H7 (cell line): ENCODE data around the gene MYMX. TPM values are rescaled to one million over a fixed set of nuclear protein-coding genes. Genes with fewer than 3 reads are reported as not detected.

ENCODE experiments used
- DNase-seq: peaks from one replicate; pipeline ENCODE4 v3.0.0; 2012
- H3K27me3 ChIP-seq: 2 replicates; pipeline ENCODE4 v1.6.0; 2011; ENCODE audit warnings: mild to moderate bottlenecking, low read length; ENCODE audit not compliant: control insufficient read depth, insufficient read depth
- H3K36me3 ChIP-seq: replicated peaks from 2 replicates; pipeline ENCODE4 v1.5.1; 2011; ENCODE audit warnings: low read length; ENCODE audit not compliant: control insufficient read depth, insufficient read depth
- H3K4me3 ChIP-seq: 2 replicates; pipeline ENCODE4 v1.5.1; 2011; ENCODE audit warnings: low read depth, mild to moderate bottlenecking, control low read depth, low read length, moderate library complexity; ENCODE audit not compliant: insufficient read depth
- total RNA-seq: library from RNA; depleted of rRNA; stranded (reverse); fragments of >200 nt; shearing (Covaris generic); gene quantifications from 2 replicates; pipeline ENCODE4 v1.2.3, GENCODE V29; 2014

MYMX gene
- total RNA-seq, 1 experiment from 2014 or later: 6.0 TPM

DNA sequence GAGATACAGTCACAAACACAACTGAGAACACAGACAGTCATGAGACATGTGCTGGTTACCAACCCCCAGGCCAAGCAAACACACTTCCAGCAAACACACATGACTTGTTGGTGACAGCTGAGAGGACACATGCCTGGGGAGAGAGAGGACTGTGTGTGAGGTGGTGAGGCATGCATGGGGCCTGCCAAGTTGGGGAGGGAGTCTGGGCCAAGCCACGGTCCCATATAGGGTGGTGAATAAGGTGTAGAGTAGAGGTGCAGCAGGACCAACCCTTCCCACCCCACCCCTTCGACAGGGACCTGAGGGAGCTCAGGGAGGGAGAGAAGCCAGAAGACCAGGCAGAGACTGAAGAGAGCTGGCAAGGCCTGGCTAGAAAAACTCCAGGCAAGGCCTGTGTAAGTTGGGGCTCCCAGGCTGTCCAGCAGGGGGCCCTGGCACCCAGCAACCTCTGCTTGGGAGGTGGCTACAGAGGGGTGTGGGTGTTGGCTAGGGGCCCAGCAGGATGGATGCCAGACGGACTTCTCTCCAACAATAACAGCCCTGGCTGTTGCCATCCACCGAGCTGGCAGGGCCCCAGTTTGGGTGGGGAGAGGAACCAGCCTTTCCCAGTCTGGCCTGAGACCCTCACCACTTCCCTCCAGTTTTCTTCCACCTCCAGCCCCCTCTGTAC is 4.7 kb downstream of the MYMX start:
- H3K4me3 ChIP-seq: no peak overlapping the region
- no peaks in the 10 kb centered on the region; the same call in 1 of the 2 replicates for H3K36me3 ChIP-seq
- peak; percentile 67 for DNase-seq
- H3K27me3 ChIP-seq: no peaks in the 10 kb centered on the region

DNA sequence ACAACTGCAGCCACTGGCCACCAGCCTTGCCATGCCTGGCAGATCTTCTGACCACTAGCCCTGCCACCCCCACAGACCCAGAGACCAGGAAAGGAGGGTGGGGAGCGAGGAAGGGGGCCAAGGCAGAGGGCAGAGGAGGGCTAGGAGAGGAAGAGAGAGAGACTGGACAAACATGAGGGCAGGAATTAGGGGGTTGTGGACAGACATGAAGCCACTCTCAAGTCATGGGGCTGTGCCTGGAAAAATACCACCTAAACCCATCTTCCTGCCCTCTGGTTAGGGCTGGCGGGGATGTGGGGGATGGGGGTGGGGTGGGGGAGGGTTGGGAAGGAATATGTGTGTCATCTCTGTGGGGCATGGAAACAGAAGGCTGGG is 5.2 kb downstream of the MYMX start:
- Histone ChIP-seq H3K36me3 (no peaks in the 10 kb centered on the region; the same call in 1 of the 2 replicates), H3K4me3 (no peak overlapping the region)
- DNase-seq: peak; percentile 52

DNA sequence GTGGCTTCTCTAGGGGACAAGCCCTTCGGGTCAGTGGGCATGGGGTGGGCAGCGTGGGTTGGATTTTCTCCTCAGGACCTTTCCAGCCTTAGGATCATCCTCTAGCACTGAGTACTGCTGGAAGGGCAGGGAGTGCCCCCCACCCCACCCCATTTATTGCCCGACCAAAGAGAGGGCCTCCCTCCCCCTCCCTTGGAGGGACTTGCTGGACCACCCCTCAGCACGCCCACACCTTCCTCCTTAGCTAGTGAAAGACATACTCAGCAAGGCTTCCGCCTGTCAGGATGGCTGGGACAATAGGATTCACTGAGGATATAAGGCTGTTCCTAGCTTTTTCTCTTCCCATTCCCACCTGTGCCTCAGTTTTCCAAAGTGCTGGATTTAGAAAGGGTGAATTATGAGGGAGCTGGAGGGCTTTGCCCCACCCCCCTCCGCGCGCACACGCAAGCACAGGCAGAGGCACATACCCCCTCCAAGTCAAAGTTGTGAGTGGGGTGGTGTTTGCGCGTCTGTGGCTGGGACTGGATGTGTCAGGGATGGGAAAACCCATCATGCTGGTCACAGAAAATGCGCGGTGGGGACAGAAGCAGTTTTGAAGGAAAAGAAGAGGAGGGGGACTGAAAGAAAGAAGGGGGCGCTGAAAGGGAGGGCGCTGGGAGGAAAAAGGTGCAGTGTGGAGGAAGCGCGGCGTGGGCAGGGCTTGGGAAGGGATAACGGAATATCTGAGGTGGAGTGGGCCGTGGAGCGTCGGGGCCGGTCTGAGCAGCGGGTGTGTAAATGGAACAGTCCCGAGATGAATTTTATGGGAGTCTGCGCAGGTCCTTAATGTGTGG is 6.0 kb downstream of the MYMX start:
- Histone ChIP-seq H3K4me3 (peak overlapping the region; percentile 71), H3K36me3 (no peaks in the 10 kb centered on the region; the same call in 1 of the 2 replicates), H3K27me3 (no peaks in the 10 kb centered on the region)
- peak; percentile 86 for DNase-seq

More for the DNA sequence above, 5.2 kb downstream of the MYMX start:
- no peaks in the 10 kb centered on the region for H3K27me3 ChIP-seq

DNA sequence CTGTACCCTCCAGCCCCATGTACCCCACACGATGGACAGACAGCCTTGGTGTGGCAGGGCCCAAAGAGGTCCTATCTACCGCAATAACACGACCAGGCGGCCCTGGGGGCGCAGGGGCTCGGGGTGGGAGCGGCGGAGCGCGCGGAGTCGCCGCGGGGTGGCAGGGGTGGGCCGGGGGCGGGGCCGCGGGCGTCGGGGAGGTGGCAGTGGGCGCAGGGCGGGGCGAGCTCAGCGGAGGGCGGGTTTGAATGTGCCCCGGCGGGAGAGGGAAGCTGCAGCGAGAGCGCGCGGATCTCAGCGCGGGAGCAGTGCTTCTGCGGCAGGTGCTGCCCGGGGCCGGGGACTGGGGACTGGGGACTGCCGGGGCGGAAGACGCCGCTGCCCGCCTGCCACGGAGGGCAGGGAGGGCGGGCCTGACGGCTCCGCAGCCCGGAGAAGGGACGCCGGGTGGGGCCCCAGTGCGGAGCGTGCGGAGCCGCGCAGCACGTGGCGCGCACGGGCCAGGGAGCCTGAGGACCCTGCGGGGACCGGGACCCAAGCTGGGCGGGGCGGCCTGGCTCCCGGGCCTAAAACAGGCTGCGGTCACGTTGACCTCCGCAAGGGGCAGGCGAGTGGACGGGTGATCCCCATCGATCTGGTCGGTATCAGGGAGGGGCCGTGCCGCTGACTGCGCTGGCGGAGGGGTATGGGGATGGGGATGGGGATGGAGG is 6.7 kb downstream of the MYMX start, which contains the start of gene SLC29A1:
TSS of gene SLC29A1 (plus strand) at position 277 of the 710 bp plus-strand sequence. CDS start 3,719 bp downstream, outside the sequence.
- peak within 1 kb of the TSS; percentile 71 for H3K4me3 ChIP-seq
- DNase-seq: peak; percentile 98
- H3K36me3 ChIP-seq: peaks cover 2% of the 10 kb centered on the region; the same call in 1 of the 2 replicates
- no peaks in the 10 kb centered on the region for H3K27me3 ChIP-seq

DNA sequence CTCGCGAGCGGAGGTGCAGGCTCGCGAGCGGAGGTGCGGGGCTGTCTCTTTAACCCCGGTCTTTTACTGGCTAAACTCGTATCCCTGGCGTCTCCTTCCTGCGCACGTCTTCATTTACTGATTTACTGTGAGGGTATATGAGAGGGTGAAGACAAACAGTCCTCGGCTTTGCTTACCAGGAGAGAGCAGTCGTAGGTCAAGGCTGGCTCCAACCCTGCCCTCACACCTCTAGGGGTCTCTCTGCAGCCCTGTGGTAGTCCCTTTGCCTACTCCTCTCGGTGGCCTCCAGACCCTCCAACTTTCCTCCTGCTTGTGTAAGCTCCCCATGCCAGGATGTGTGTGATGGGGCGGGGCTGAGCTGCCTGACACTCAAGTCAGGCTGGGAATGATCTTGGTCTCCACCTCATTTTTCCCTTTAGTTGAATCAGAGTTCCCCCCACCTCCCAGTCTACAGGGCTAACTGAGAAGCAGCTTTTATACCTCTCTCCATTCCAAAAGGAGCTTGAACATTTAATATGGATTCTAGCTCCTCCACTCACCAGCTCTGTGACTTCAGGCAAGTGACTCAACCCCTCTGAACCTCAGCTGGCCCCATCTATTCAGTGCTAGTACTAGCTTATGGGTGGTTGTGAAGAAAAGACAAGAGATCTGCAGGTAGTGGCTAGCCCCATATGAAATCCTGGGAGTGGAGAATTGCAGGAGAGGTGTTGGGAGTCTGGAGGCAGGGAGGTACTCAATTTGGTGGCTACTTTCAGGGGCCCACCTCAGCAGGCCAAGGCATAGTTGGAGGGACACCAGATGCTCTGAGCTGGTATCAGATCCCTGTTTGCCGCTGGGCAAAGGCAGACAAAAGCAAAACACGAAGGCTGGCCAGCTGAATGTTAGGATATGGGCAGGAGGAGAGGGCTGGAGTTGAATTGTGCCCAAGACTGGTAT is 7.6 kb downstream of the MYMX start:
- H3K36me3 ChIP-seq: peaks cover 5% of the 10 kb centered on the region; the same call in 1 of the 2 replicates
- peak; percentile 69 for DNase-seq
- H3K27me3 ChIP-seq: no peaks in the 10 kb centered on the region
- peak overlapping the region; percentile 71 for H3K4me3 ChIP-seq

DNA sequence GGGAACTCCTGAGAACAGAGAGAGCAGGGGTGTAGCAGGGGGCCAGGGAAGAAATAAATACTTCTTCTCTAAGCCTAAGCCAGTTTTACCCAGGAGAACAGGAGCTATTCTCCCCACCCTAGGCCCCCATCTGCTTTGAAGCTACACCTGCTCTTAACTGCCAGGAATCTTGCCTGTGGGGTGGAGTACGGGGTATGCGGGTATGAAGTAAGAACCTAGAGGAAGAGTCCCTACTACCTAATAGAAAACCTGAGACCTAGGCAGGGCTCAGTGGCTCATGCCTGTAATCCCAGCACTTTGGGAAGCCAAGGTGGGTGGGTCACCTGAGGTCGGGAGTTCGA is 8.2 kb downstream of the MYMX start:
- H3K4me3 ChIP-seq: 0 out of 2 replicates have a peak overlapping the region, but pooled peaks have one; percentile 71
- no peaks in the 10 kb centered on the region for H3K27me3 ChIP-seq
- peaks cover 10% of the 10 kb centered on the region for H3K36me3 ChIP-seq
- peak; percentile 49 for DNase-seq

DNA sequence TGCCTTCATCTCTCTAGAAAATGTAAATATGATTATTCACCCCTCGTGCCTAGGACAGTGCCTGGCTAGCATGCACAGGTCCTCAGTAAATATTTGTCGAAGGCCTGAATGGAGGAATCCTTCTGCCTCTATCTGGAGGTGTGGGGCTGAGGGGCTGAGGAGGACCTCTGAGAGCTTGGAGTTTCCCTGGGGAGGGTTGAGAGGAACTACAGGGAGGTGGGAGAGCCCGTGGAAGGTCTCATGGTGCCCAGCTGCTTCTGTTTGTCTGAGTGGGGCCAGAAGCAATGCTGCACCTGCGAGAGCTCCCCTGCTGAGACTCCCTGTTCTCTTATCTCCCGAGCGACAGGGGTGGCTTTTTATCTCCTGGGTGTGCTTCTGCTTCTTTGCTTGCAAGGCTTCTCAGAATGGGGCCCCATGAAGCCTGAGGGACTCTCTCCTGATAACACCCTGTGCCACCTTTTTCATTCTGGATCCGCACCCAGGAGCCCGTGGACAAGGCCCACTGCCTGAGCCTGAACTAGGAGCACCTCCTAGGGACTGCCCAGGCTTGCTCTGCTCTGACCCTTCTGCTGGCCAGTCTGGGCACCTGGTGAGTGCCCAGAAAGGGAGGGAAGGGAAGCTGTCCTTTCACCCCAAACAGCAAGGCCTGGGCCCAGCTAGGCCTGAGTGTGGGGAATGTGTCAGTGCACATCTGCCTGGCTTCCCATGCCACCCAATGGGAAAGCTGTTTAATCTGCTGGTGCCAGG is 9.0 kb downstream of the MYMX start:
- DNase-seq: peak; percentile 28
- Histone ChIP-seq H3K4me3 (no peak overlapping the region), H3K27me3 (no peaks in the 10 kb centered on the region), H3K36me3 (peaks cover 15% of the 10 kb centered on the region)

DNA sequence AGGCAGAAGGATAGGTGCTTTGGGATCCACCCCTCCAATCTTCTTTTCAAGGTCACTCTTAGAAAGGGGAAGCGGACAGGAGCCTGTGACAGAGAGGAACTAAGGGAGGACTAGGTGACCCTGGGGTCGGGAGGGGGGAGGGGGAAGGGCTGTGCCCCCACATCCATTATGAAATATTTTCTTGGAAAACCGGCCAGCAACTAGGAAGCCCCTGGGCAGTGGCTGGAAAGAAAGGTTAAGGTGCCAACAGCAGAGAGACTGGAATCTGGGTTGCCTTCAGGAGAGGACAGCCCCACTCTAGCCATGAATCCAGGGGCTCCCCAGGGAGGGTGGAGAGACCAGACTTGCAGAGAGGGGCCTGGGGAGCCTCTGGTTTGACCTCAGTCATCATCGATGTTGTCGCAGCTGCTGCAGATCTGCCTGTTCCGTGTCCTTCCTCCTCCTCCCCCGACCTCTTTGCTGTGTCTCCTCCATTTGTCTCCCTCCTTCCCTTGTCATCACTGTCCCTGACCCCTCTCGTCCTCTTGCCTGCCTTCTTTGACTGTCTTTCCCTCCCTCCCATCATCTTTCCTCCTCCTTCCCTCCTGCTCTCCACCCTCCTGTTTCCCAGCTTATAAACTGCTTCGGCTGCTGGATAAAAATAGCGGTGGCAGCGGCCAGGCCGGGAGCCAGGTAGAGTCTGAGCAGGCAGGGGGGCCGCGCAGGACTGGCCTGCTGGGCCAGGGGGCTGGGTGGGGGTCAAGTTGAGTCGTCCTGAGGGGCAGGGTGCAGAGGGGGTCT is 9.8 kb downstream of the MYMX start:
- peak; percentile 61 for DNase-seq
- Histone ChIP-seq H3K27me3 (no peaks in the 10 kb centered on the region), H3K4me3 (no peak overlapping the region), H3K36me3 (peaks cover 20% of the 10 kb centered on the region)

DNA sequence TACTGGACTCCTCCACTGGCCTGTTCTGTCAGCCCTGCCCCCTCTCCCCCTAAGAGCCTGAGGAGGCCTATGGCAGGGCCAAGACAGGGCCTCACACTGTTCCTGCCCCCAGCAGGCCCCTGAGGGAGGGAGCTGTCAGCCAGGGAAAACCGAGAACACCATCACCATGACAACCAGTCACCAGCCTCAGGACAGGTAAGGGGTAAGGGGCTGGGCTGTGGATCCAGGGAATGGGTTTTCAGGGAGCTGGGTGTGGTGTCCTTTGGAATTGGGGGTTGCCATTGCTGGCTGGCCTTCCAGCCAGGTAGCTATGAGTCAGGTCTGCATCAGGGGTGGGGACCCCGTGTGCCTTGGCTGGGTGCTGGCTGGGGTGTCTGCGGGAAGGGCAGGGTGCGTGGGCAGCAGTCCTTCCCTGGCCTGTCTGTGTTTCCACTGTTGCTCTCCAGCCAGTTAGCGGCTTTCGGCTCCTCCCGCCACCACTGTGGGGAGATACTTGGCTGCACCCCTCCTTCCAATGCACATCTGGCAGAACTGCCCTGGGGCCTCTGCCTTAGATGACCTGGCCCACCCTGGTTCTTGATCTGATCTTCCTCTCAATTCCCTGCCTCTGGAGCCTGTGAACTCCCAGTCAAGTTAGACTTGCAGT is 10.5 kb downstream of the MYMX start:
- no peaks in the 10 kb centered on the region for H3K27me3 ChIP-seq
- peak; percentile 85 for DNase-seq
- H3K36me3 ChIP-seq: peaks cover 25% of the 10 kb centered on the region
- H3K4me3 ChIP-seq: no peak overlapping the region

DNA sequence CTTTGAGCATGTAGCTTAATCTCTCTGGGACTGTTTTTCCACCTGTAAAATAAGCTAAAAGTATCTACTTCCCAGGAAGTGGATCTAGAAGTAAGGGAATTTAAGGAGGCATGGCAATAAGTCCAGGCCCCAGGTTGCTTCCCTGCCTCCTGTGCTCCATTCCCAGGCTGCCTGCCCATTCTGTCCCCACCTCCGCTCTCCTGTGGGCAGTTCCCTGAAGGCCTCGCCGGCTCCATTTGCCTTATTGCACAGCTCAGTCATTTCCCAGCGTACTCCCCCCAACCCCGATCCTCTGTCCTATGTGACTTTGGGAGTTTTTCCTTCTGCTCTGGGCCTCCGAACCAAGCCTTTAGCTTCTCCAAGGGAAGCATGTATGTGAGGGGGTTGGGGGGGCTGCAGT is 11.3 kb downstream of the MYMX start:
- no peak overlapping the region for H3K4me3 ChIP-seq
- peak; percentile 27 for DNase-seq
- no peaks in the 10 kb centered on the region for H3K27me3 ChIP-seq
- peaks cover 30% of the 10 kb centered on the region for H3K36me3 ChIP-seq

DNA sequence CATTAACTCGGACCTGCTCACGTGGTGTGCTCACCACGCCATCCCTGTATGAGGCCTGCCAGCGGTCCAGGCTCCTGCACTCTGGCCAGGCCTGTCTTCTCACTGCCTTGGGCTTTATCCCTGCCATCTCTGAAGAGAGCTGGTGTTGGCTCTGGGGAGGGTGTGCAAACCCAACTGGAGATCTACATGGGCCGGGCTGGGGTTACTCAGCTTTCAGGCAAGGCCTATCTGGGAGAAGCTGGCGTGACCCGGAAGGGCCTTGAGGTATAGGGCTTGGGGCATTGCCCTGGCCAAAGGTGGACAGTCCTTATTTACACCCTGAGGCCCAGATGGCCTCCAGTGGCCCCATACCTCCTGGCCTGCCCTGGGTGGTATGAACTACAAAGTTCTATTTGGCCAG is 11.7 kb downstream of the MYMX start:
- Histone ChIP-seq H3K4me3 (no peak overlapping the region), H3K36me3 (peaks cover 34% of the 10 kb centered on the region), H3K27me3 (no peaks in the 10 kb centered on the region)
- peak; percentile 19 for DNase-seq

DNA sequence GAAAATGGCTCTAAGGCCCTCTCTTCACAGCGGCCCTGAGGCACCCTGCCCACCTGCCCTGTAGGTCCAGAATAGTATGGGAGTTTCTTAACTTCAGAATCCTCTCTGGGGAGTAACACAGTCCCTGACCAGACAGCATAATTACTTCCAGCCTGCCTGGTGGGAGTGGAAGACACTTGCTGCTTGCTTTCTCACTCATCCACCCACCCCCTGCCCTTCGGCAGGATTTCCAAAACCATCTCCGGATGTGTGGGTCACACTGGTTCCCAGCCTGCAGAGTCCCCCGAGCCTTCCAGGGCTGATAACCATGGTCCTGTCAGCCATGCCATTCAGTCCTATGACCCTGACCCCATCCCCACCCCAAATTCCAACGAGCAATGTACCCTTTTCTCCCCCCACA is 12.1 kb downstream of the MYMX start:
- Histone ChIP-seq H3K27me3 (no peaks in the 10 kb centered on the region), H3K36me3 (peaks cover 36% of the 10 kb centered on the region), H3K4me3 (no peak overlapping the region)
- no peak for DNase-seq
